ENCODE measurements around the gene RHOBTB1. TPM values are rescaled to one million over a fixed set of nuclear protein-coding genes. Genes with fewer than 3 reads are reported as not detected.

The RHOBTB1 gene
- total and polyA plus RNA-seq, 2 donors (not counting 1 experiment from before 2014, with no cell fraction given) = 19.8 to 42.6 TPM

DNA sequence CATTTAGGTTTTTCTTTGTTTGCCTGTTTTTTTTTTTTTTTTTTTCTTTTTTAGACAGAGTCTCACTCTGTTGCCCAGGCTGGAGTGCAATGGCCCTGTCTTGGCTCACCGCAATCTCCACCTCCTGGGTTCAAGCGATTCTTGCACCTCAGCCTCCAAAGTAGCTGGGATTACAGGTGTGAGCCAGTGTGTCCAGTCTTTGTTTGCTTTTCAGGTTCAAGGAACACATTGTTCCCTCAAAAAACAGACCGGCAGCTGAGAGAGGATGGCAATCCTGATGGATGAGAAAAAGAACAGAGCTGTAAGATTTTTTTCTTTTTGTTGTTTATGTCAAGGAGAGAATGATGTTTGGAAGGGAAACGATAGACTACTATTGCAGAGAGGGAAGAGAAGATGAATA is 23.3 kb upstream of the RHOBTB1 start:
- Histone ChIP-seq H3K9ac (ENCODE audit: insufficient read depth, low read length) (no peak overlapping the region), H3K27ac (ENCODE audit: insufficient read depth, low read length) (no peak overlapping the region), H3K4me1 (ENCODE audit: control insufficient read depth, extremely low read depth, insufficient read depth, low read length) (peaks cover 18% of the 10 kb centered on the region), H3K36me3 (ENCODE audit: control insufficient read depth, insufficient read depth, low read length) (no peaks in the 10 kb centered on the region), H3K79me2 (ENCODE audit: control insufficient read depth, insufficient read depth, low read length) (no peaks in the 10 kb centered on the region), H4K20me1 (ENCODE audit: control insufficient read depth, extremely low read depth, insufficient read depth, low read length) (no peaks in the 10 kb centered on the region), H3K4me2 (ENCODE audit: extremely low read depth, insufficient read depth, low read length) (no peak overlapping the region), H3K9me3 (ENCODE audit: control insufficient read depth, insufficient read depth, low read depth, low read length) (no peaks in the 10 kb centered on the region), H3K27me3 (ENCODE audit: control insufficient read depth, insufficient read depth, low read length) (no peaks in the 10 kb centered on the region), H2AFZ (ENCODE audit: low read length) (no peak overlapping the region), H3K4me3 (replicated peaks in 1 of 4; ENCODE audit: control extremely low read depth in 1 of 4, insufficient read depth in 1 of 4, low read depth in 3 of 4, low read length in 4 of 4) (no peak overlapping the region)
- no peak for TF ChIP-seq EZH2 (IDR thresholded peaks at IDR 0.05; ENCODE audit: low read length, missing control alignments)
- TF ChIP-seq, protein P1, sequence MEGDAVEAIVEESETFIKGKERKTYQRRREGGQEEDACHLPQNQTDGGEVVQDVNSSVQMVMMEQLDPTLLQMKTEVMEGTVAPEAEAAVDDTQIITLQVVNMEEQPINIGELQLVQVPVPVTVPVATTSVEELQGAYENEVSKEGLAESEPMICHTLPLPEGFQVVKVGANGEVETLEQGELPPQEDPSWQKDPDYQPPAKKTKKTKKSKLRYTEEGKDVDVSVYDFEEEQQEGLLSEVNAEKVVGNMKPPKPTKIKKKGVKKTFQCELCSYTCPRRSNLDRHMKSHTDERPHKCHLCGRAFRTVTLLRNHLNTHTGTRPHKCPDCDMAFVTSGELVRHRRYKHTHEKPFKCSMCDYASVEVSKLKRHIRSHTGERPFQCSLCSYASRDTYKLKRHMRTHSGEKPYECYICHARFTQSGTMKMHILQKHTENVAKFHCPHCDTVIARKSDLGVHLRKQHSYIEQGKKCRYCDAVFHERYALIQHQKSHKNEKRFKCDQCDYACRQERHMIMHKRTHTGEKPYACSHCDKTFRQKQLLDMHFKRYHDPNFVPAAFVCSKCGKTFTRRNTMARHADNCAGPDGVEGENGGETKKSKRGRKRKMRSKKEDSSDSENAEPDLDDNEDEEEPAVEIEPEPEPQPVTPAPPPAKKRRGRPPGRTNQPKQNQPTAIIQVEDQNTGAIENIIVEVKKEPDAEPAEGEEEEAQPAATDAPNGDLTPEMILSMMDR (conservative IDR thresholded peaks at IDR 0.05 in 1 of 2, IDR thresholded peaks at IDR 0.05 in 1 of 2; ENCODE audit: low read depth in 1 of 2, low read length in 2 of 2) = no peak
- no peak for DNase-seq (ENCODE audit: low read depth in 2 of 2)

DNA sequence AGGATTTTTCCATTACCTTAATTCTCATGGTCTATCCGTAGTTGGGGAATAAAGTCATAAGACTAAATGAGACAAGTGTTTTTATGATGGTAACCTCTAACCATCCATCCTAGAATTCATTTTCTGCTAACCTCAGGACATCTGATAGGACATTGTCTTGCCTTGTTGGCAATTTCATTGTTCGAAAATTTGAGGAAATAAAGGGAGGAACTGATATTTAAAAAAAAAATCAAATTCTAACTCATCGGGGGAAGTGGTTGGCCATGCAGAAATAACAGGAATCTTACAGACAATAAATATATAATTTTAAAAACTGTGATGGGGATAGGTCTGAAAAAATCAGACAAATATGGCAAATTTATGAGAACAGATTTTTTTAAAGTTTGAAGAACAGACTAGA is 21.7 kb upstream of the RHOBTB1 start:
- no peak overlapping the region for H3K9ac ChIP-seq (ENCODE audit: insufficient read depth, low read length)

GRCh38 chr10:60964257-60965235 is 20.6 kb upstream of the RHOBTB1 start:
- peak; percentile 86 to 94 for DNase-seq (ENCODE audit: low read depth in 2 of 2)
- no peaks in the 10 kb centered on the region for H3K79me2 ChIP-seq (ENCODE audit: control insufficient read depth, insufficient read depth, low read length)
- no peak overlapping the region for H3K9ac ChIP-seq (ENCODE audit: insufficient read depth, low read length)
- no peaks in the 10 kb centered on the region for H4K20me1 ChIP-seq (ENCODE audit: control insufficient read depth, extremely low read depth, insufficient read depth, low read length)
- H3K4me3 ChIP-seq (replicated peaks in 1 of 4; ENCODE audit: control extremely low read depth in 1 of 4, insufficient read depth in 1 of 4, low read depth in 3 of 4, low read length in 4 of 4) = no peak overlapping the region
- H2AFZ ChIP-seq (ENCODE audit: low read length) = no peak overlapping the region
- no peaks in the 10 kb centered on the region for H3K27me3 ChIP-seq (ENCODE audit: control insufficient read depth, insufficient read depth, low read length)
- H3K27ac ChIP-seq (ENCODE audit: insufficient read depth, low read length) = peak overlapping the region; percentile 54
- TF ChIP-seq, protein P1 (conservative IDR thresholded peaks at IDR 0.05 in 1 of 2, IDR thresholded peaks at IDR 0.05 in 1 of 2; ENCODE audit: low read depth in 1 of 2, low read length in 2 of 2) = peak; percentile 86 to 90
- TF ChIP-seq EZH2 (IDR thresholded peaks at IDR 0.05; ENCODE audit: low read length, missing control alignments) = no peak
- no peaks in the 10 kb centered on the region for H3K9me3 ChIP-seq (ENCODE audit: control insufficient read depth, insufficient read depth, low read depth, low read length)
- no peaks in the 10 kb centered on the region for H3K36me3 ChIP-seq (ENCODE audit: control insufficient read depth, insufficient read depth, low read length)
- peaks cover 18% of the 10 kb centered on the region for H3K4me1 ChIP-seq (ENCODE audit: control insufficient read depth, extremely low read depth, insufficient read depth, low read length)
- H3K4me2 ChIP-seq (ENCODE audit: extremely low read depth, insufficient read depth, low read length) = peak overlapping the region; percentile 46

More for the DNA sequence above, 21.7 kb upstream of the RHOBTB1 start:
- H3K4me1 ChIP-seq (ENCODE audit: control insufficient read depth, extremely low read depth, insufficient read depth, low read length) = peaks cover 18% of the 10 kb centered on the region
- H3K36me3 ChIP-seq (ENCODE audit: control insufficient read depth, insufficient read depth, low read length) = no peaks in the 10 kb centered on the region
- H4K20me1 ChIP-seq (ENCODE audit: control insufficient read depth, extremely low read depth, insufficient read depth, low read length) = no peaks in the 10 kb centered on the region
- no peak for DNase-seq (ENCODE audit: low read depth in 2 of 2)
- H3K27me3 ChIP-seq (ENCODE audit: control insufficient read depth, insufficient read depth, low read length) = no peaks in the 10 kb centered on the region
- no peak for TF ChIP-seq EZH2 (IDR thresholded peaks at IDR 0.05; ENCODE audit: low read length, missing control alignments)
- TF ChIP-seq, protein P1 (conservative IDR thresholded peaks at IDR 0.05 in 1 of 2, IDR thresholded peaks at IDR 0.05 in 1 of 2; ENCODE audit: low read depth in 1 of 2, low read length in 2 of 2) = no peak
- no peak overlapping the region for H2AFZ ChIP-seq (ENCODE audit: low read length)
- H3K27ac ChIP-seq (ENCODE audit: insufficient read depth, low read length) = no peak overlapping the region
- no peaks in the 10 kb centered on the region for H3K9me3 ChIP-seq (ENCODE audit: control insufficient read depth, insufficient read depth, low read depth, low read length)
- no peak overlapping the region for H3K4me3 ChIP-seq (replicated peaks in 1 of 4; ENCODE audit: control extremely low read depth in 1 of 4, insufficient read depth in 1 of 4, low read depth in 3 of 4, low read length in 4 of 4)
- H3K79me2 ChIP-seq (ENCODE audit: control insufficient read depth, insufficient read depth, low read length) = no peaks in the 10 kb centered on the region
- no peak overlapping the region for H3K4me2 ChIP-seq (ENCODE audit: extremely low read depth, insufficient read depth, low read length)
